Measurements from ENCODE around the gene HSPB9.
A peak's percentile ranks its signal among the peaks of the same experiment; 100 is the strongest.

HSPB9 gene

DNA sequence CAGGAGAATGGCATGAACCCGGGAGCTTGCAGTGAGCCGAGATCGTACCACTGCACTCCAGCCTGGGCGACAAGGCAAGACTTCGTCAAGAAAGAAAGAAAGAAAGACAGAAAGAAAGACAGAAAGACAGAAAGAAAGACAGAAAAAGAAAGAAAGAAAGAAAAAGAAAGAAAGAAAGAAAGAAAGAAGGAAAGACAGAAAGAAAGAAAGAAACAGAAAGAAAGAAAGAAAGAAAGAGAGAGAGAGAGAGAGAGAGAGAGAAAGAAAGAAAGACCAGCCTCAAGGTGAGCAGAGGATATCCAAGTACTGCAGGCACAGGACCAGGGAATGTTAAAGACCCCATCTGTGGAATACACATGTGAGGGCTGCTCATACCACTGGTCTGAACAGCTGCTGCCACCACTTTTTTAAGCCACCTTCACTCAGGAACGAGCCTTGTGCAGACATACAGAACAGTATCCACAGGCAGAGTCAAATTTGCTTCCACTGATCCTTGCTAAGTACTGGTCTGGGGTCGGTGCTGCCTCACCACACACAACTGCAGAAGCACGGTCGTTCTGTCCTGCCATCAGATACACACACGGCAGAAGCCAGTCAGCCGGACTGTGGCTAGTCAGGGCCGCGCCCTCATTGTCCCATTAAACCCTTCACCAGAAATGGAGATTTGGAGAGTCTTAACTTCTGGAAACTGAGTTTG lies 24.5 kb downstream of the HSPB9 start:
- no peak for DNase-seq

DNA sequence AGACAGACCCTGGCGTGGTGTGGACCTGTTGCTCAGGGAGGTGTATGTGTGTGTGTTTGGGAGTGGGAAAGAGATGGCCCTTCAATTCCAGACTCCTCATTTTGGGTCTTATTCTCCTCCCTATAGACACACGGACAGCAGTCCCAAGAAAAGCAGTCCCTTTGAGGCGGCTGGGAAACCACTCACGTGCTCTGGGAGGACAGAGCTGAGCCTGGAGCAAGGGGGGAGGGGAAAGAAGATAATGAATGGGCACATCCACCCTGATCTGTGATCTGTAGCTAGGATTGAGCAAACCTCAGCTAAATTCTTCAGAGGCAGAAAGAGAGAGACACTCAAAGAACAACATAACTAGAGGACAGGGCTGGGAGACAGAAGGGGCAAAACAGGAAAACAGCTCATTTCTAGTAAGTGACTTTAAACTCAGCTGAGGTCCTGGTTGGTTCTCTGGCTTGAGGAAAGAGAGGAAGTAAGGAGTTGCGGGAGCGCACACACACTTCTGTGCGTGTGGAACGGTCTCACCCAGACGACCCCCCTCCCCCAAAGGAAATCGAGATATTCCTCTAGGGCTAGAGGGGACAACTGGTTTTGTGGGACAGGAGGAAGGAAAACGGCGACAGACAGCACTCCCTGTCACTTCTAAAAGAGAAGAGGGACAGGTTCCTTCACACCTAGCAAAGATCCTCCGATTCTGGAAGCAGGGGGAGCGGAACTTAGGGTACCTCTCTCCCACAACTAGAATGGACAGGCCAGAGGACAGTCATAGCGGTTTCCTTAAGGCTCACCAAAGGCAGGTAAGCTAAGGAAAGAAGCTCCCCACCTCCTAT lies 31.5 kb downstream of the HSPB9 start:
- peak; percentile 49 to 51 for DNase-seq

DNA sequence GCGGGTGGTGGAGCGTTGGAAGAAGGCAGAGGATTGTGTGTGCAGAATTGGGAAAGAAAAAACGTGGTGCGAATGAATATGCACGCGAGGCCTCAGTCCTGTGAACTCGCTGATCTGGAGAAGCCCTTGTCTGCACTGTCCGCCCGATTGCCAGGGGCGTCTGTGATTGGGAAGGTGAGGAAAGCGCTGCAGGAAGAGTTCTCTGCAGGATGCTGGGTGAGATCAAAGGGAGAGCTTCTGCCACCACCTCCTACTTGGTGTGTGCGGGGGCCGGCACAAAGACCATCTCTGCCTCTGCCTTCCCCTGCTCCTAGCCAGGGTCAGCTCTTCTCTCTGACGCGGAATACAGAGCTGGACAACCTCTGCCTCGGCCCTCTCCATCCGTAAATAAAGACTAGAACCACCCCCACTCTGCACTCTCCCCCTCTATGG lies 33.0 kb downstream of the HSPB9 start:
- DNase-seq: no peak

DNA sequence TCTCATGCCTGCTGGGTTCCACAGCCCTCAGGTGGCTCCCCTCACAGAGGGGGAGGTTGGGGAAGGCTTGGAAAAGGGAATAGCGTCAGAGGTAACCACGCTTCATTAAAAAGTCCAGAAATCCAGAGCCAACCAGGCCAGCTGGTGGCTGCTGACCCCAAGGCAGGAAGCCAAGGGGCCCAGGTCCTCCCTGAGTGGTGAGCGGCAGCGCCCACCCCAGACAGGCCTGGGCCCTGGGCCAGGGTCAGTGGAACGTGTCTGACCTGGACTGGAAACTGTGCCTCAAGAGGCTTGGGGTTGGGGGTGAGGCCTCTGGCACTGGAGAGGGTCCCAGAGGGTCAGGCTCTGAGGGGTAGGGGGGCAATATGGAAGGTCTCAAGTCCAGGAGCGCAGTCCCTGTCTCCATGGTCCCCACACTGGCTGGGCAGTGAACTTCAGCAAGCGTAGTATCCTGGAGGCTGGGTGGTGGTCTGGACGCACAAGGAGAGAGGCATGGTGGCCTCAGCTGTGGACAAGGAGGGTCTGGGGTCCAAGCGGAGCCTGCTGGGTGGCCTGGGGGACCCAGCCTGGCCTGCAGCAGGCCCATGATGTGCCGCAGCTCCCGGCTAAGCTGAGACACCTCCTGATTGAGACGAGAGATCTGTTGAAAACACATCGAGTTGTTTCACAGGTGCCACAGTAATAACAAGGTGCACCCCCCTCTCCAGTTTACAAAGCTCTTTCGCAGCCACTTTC lies 37.4 kb downstream of the HSPB9 start:
- no peak for DNase-seq

DNA sequence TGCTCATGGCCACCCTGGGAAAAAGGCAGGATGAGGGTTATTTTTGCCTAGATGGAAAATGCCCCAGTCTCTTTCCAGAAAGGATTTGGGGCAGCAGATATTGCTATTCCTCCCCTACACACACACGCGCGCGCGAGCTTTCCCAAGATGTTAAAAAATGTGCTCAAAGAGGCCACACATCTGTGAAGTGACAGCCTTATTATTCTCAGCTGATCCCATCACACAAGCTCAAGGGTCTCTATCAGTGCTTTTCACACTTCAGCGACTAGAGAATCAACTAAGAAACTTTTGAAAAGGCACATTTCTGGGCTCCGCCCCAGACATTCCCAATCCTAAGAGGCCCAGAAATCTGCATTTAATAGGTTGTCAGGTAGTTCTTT lies 37.9 kb downstream of the HSPB9 start:
- DNase-seq: no peak

DNA sequence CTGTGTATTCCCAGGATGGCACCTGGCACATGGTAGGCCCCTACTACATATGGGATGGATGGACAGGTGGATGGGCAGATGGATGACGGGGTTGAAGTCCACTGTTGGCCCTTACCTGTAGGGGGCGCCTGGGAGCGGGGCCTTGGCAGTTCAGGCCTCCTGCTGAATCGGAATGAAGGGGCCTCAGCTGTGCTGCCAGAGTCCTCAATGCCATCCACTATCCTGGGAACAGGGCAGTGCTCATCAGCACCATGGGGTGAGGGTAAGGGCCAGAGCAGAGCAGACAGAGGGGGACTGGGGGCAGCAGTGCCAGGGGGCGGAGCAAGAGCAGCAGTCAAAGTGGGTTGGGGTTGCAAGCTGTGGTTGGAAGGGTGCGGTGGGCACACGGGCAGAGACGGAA lies 40.5 kb downstream of the HSPB9 start:
- peak in 1 of 2 experiments; percentile 26 for DNase-seq

DNA sequence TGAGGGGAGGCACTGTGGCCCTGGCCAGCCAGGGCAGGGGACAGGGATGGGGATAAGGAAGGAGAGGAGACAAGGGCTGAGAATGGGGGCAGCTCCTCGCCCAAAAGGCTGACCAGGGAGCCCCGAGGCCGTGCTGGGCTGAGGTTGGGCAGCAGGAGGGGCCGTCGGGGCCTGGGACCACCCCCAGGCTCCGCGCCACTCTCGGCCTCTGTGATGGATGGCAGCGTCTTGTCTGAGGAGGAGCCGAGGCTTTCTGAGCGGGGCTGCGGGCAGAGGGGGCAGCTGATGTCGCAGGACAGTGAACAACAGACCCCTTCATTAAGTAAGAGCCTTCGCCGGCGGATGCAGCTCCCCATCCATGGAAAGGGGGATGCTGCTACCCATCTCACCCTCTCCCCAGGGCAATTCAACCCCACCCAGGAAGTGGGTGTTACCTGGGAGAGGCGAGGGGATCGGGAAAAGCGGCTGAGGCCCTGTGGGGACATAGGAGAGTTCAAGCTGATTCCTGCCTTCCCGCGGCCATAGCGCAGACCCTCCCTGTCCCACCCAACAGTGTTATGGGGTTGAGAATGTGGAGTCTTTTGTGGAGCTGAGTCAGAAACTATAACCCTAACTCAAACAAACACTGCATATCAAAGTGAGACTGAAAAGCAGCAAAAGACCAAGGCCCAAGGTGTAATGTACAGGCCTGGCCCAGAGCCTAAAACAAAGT lies 41.2 kb downstream of the HSPB9 start:
- no peak for DNase-seq

DNA sequence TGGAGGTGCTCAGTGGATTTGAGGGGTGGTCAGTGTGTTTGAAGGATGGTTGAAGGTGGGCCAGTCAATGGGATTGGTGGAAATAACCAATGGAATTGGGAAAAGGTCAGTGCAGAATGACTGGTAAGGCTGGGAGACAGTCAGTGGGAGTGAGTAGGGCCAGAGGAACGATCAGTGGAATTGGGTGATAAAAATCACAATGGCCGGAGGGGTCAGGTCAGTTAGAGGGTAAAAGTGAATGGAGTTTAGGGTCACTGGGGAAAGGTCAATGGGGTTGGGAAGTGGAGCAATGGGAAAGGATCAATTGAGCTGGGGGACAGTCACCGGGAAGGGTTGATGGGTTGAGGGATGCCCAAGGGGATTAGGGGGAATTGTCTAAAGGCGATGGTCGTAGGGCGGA lies 43.1 kb downstream of the HSPB9 start:
- no peak for DNase-seq

DNA sequence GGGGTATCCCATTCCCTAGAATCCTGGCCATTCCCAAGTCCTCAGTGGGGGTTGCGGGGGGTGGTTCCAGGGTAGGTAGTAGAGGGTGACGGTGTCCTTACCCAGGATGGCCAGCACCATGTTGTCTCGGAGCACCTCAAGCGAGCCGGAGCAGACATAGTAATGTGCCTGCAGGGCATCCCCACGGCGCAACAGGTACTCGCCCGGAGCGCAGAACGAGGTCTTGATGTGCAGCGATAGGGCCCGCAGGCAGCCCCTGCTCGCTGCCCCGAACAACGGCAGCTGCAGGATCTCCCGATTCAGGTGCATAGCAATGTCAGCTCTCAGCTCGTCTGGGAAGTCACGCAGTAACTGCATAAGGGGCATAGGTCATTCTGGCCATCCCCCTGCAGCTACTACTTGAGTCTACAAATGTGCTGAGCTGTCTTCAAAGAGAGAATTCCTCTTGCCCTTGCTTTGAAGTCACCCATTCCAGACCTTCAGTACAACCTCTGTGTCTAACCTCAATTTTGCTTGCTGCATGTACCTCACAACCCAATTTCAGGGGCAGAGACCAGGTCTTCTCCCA lies 43.7 kb downstream of the HSPB9 start:
- DNase-seq: no peak

DNA sequence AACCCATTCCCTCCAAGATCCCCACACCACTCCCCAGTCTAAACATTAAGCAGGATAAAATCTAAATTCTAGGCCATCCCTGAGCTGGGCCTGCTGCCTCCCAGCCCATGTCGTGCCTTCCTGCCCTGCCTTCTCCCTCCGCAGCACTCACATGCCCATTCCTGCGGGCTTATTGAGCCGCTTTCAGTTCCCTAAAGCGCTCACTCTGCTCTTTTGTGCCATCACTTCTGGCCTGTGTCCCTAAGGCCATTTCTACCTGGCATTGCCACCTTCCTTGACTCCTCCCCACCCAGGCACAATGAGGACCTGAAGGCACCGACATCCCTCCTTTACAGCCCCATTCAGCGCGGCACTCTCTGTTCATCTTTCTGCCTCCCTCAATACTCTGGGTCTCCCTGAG lies 45.2 kb downstream of the HSPB9 start:
- DNase-seq: no peak

DNA sequence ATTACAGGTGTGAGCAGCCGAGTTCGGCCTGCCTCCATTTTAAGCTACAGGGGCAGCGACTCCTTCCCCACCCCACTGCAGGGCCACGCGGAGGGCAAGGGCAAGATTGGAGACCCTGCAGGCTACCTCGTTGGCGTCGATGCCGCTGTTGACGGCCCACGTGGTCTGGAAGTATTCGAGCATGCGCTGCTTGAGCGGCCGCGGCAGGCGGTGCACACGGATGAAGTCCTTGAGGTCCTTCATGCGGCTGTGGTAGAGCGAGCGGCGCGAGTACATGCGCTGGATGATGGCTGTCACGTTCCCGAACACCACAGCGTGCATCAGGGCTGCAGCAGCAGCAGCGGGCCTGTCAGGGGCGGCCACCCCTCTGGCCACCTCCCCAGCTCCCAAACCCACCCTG lies 46.7 kb downstream of the HSPB9 start:
- no peak for DNase-seq

DNA sequence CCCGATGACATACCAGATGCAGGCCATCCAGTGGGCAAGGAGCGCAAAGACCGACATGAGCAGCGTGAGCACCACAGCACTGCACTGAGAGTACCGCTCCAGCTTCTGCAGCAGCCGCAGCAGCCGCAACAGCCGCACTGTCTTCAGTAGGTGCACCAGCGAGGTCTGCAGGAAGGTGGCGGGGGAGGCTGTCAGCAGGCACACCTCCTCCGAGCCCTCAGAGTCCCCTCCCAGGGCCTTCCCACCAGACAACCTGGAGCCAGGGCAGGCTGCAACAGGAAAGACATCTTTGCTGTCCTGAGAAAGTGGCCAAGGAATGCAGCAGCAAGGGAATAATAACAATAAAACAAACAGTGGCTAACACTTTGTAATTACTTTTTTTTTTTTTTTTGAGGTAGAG lies 49.2 kb downstream of the HSPB9 start:
- DNase-seq: no peak

All from Kasumi-1 (cell line).